ENCODE measurements around the gene CCDC24.

CCDC24 gene

GRCh38 chr1:44015206-44015605 lies 23.8 kb downstream of the CCDC24 start:
- Histone ChIP-seq H3K9me3 (ENCODE audit: low read length) (no peaks in the 10 kb centered on the region), H2AFZ (ENCODE audit: low read length) (no peak overlapping the region), H3K4me1 (ENCODE audit: insufficient read depth, low read length, severe bottlenecking) (no peaks in the 10 kb centered on the region), H3K4me2 (ENCODE audit: low read length) (no peak overlapping the region), H3K4me3 (ENCODE audit: low read depth, low read length, poor library complexity, severe bottlenecking) (no peak overlapping the region), H4K20me1 (ENCODE audit: insufficient read depth, low read length) (no peaks in the 10 kb centered on the region), H3K79me2 (ENCODE audit: insufficient read depth, low read length) (no peaks in the 10 kb centered on the region), H3K9me2 (ENCODE audit: low read depth, low read length) (no peaks in the 10 kb centered on the region), H3K36me3 (ENCODE audit: insufficient read depth, low read length) (no peaks in the 10 kb centered on the region), H3K27ac (ENCODE audit: low read depth, low read length, poor library complexity, severe bottlenecking) (no peak overlapping the region), H3K9ac (ENCODE audit: low read length) (no peak overlapping the region), H3F3A (ENCODE audit: insufficient read depth, low read length) (no peaks in the 10 kb centered on the region), H3K27me3 (ENCODE audit: insufficient read depth, low read length) (no peaks in the 10 kb centered on the region; the same call in 1 of the 2 replicates)
- TF ChIP-seq, protein P1, sequence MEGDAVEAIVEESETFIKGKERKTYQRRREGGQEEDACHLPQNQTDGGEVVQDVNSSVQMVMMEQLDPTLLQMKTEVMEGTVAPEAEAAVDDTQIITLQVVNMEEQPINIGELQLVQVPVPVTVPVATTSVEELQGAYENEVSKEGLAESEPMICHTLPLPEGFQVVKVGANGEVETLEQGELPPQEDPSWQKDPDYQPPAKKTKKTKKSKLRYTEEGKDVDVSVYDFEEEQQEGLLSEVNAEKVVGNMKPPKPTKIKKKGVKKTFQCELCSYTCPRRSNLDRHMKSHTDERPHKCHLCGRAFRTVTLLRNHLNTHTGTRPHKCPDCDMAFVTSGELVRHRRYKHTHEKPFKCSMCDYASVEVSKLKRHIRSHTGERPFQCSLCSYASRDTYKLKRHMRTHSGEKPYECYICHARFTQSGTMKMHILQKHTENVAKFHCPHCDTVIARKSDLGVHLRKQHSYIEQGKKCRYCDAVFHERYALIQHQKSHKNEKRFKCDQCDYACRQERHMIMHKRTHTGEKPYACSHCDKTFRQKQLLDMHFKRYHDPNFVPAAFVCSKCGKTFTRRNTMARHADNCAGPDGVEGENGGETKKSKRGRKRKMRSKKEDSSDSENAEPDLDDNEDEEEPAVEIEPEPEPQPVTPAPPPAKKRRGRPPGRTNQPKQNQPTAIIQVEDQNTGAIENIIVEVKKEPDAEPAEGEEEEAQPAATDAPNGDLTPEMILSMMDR (IDR thresholded peaks at IDR 0.05; ENCODE audit: low read length): no peak
- no peak for TF ChIP-seq EZH2 (IDR thresholded peaks at IDR 0.05; ENCODE audit: borderline replicate concordance, low read length)

- Histone ChIP-seq H3K36me3 (ENCODE audit: insufficient read depth, low read length) (no peaks in the 10 kb centered on the region), H3K27ac (ENCODE audit: low read depth, low read length, poor library complexity, severe bottlenecking) (no peak overlapping the region), H3K9ac (ENCODE audit: low read length) (no peak overlapping the region), H3K27me3 (ENCODE audit: insufficient read depth, low read length) (no peaks in the 10 kb centered on the region; the same call in 1 of the 2 replicates), H2AFZ (ENCODE audit: low read length) (no peak overlapping the region), H3K4me2 (ENCODE audit: low read length) (no peak overlapping the region), H3K4me3 (ENCODE audit: low read depth, low read length, poor library complexity, severe bottlenecking) (no peak overlapping the region), H3F3A (ENCODE audit: insufficient read depth, low read length) (no peaks in the 10 kb centered on the region), H3K9me3 (ENCODE audit: low read length) (no peaks in the 10 kb centered on the region), H3K79me2 (ENCODE audit: insufficient read depth, low read length) (no peaks in the 10 kb centered on the region), H3K4me1 (ENCODE audit: insufficient read depth, low read length, severe bottlenecking) (no peaks in the 10 kb centered on the region), H3K9me2 (ENCODE audit: low read depth, low read length) (no peaks in the 10 kb centered on the region), H4K20me1 (ENCODE audit: insufficient read depth, low read length) (no peaks in the 10 kb centered on the region)
- no peak for TF ChIP-seq EZH2 (IDR thresholded peaks at IDR 0.05; ENCODE audit: borderline replicate concordance, low read length)
- TF ChIP-seq, protein P1 (IDR thresholded peaks at IDR 0.05; ENCODE audit: low read length): no peak
These were observed 24.9 kb downstream of the CCDC24 start for GRCh38 chr1:44016041-44016889.

- Histone ChIP-seq H3K27ac (ENCODE audit: low read depth, low read length, poor library complexity, severe bottlenecking) (no peak overlapping the region), H2AFZ (ENCODE audit: low read length) (no peak overlapping the region), H3K36me3 (ENCODE audit: insufficient read depth, low read length) (no peaks in the 10 kb centered on the region), H3K79me2 (ENCODE audit: insufficient read depth, low read length) (no peaks in the 10 kb centered on the region), H3K9me3 (ENCODE audit: low read length) (no peaks in the 10 kb centered on the region), H4K20me1 (ENCODE audit: insufficient read depth, low read length) (no peaks in the 10 kb centered on the region), H3K4me1 (ENCODE audit: insufficient read depth, low read length, severe bottlenecking) (no peaks in the 10 kb centered on the region), H3K4me2 (ENCODE audit: low read length) (no peak overlapping the region), H3K27me3 (ENCODE audit: insufficient read depth, low read length) (no peaks in the 10 kb centered on the region; the same call in 1 of the 2 replicates), H3K9me2 (ENCODE audit: low read depth, low read length) (no peaks in the 10 kb centered on the region), H3F3A (ENCODE audit: insufficient read depth, low read length) (no peaks in the 10 kb centered on the region), H3K4me3 (ENCODE audit: low read depth, low read length, poor library complexity, severe bottlenecking) (no peak overlapping the region), H3K9ac (ENCODE audit: low read length) (no peak overlapping the region)
- TF ChIP-seq, protein P1 (IDR thresholded peaks at IDR 0.05; ENCODE audit: low read length): no peak
- no peak for TF ChIP-seq EZH2 (IDR thresholded peaks at IDR 0.05; ENCODE audit: borderline replicate concordance, low read length)
These were observed 25.5 kb downstream of the CCDC24 start for GRCh38 chr1:44016890-44017400.
